GM23338 (cell line): ENCODE results near the gene FAM209B. TPM values are rescaled to one million over a fixed set of nuclear protein-coding genes. Genes with fewer than 3 reads are reported as not detected.

Source experiments
- ATAC-seq: fragments of 200-7000 bp; cut with Tn5 transposase; 3 replicates; pipeline ENCODE4 v1.9.1; 2020
- DNase-seq: peaks from one replicate; pipeline ENCODE4 v3.0.0-alpha.2; 2015; ENCODE audit warnings: low spot score
- H2AFZ ChIP-seq: fragments of 200-600 bp; sonication (generic); 2 replicates; pipeline ENCODE4 v1.8.0; 2016; ENCODE audit warnings: antibody characterized with exemption, mild to moderate bottlenecking, moderate library complexity
- H3F3A ChIP-seq: fragments of 200-600 bp; sonication (generic); replicated peaks from 2 replicates; pipeline ENCODE4 v1.8.0; 2017; ENCODE audit warnings: antibody characterized with exemption, mixed run types, low read depth
- H3K27ac ChIP-seq: fragments of 200-600 bp; sonication (generic); 2 replicates; pipeline ENCODE4 v1.6.1; 2016; ENCODE audit warnings: low read depth
- H3K27me3 ChIP-seq: fragments of 200-600 bp; sonication (generic); 2 replicates; pipeline ENCODE4 v1.8.0; 2016; ENCODE audit warnings: mild to moderate bottlenecking, mixed run types, moderate library complexity; ENCODE audit not compliant: insufficient read depth
- H3K36me3 ChIP-seq: fragments of 200-600 bp; sonication (generic); 2 replicates; pipeline ENCODE4 v1.8.0; 2016; ENCODE audit warnings: mild to moderate bottlenecking; ENCODE audit not compliant: insufficient read depth
- H3K4me1 ChIP-seq: fragments of 200-600 bp; sonication (generic); 2 replicates; pipeline ENCODE4 v1.8.0; 2016; ENCODE audit warnings: mild to moderate bottlenecking, moderate library complexity; ENCODE audit not compliant: insufficient read depth
- H3K4me2 ChIP-seq: fragments of 200-600 bp; sonication (generic); 2 replicates; pipeline ENCODE4 v1.7.1; 2017; ENCODE audit warnings: mixed run types
- H3K4me3 ChIP-seq: fragments of 200-600 bp; sonication (generic); 2 replicates; pipeline ENCODE4 v1.6.1; 2016; ENCODE audit warnings: mixed run types
- H3K79me2 ChIP-seq: fragments of 200-600 bp; sonication (generic); replicated peaks from 2 replicates; pipeline ENCODE4 v1.8.0; 2017; ENCODE audit warnings: mild to moderate bottlenecking; ENCODE audit not compliant: insufficient read depth
- H3K9me2 ChIP-seq: fragments of 200-600 bp; sonication (generic); 2 replicates; pipeline ENCODE4 v1.8.0; 2017; ENCODE audit not compliant: insufficient read depth
- H4K20me1 ChIP-seq: fragments of 200-600 bp; sonication (generic); replicated peaks from 2 replicates; pipeline ENCODE4 v1.8.0; 2017; ENCODE audit warnings: mild to moderate bottlenecking; ENCODE audit not compliant: insufficient read depth
- H3K27ac Mint-ChIP-seq: 2 replicates; pipeline ENCODE4 v1.8.0; 2020; ENCODE audit warnings: inconsistent platforms, mild to moderate bottlenecking, moderate library complexity, mixed read lengths
- H3K27me3 Mint-ChIP-seq: 3 replicates; pipeline ENCODE4 v1.8.0; 2022; ENCODE audit warnings: low read depth, mild to moderate bottlenecking, moderate library complexity, mixed read lengths, inconsistent platforms; ENCODE audit not compliant: insufficient read depth, poor library complexity
- H3K36me3 Mint-ChIP-seq: 3 replicates; pipeline ENCODE4 v1.8.0; 2021; ENCODE audit warnings: low read depth, mild to moderate bottlenecking, inconsistent platforms, moderate library complexity, mixed read lengths
- H3K4me1 Mint-ChIP-seq: 3 replicates; pipeline ENCODE4 v1.8.0; 2020; ENCODE audit warnings: mild to moderate bottlenecking, inconsistent platforms, mixed read lengths
- H3K4me3 Mint-ChIP-seq: 3 replicates; pipeline ENCODE4 v1.8.0; 2021; ENCODE audit warnings: moderate library complexity, mild to moderate bottlenecking, inconsistent platforms, mixed read lengths
- H3K9me3 Mint-ChIP-seq: 3 replicates; pipeline ENCODE4 v1.8.0; 2020; ENCODE audit warnings: moderate library complexity, mild to moderate bottlenecking, inconsistent platforms, mixed read lengths
- CREB1 ChIP-seq: fragments of 250-450 bp; sonication (Bioruptor Pico); IDR thresholded peaks from 2 replicates; pipeline ENCODE4 v1.5.0; 2020; ENCODE audit warnings: low read depth, mild to moderate bottlenecking, moderate library complexity
- ETS1 ChIP-seq: IDR thresholded peaks from 2 replicates; pipeline ENCODE4 v1.6.1; 2016; ENCODE audit warnings: antibody characterized with exemption
- EZH2 ChIP-seq: fragments of 200-600 bp; sonication (generic); IDR thresholded peaks from one replicate; pipeline ENCODE4 v1.8.0; 2017; ENCODE audit warnings: antibody characterized with exemption, mild to moderate bottlenecking, low read depth; ENCODE audit not compliant: unreplicated experiment
- EZH2phosphoT487 ChIP-seq: fragments of 200-600 bp; sonication (generic); IDR thresholded peaks from one replicate; pipeline ENCODE4 v1.8.1; 2018; ENCODE audit warnings: antibody characterized with exemption; ENCODE audit not compliant: unreplicated experiment
- POLR2AphosphoS5 ChIP-seq: IDR thresholded peaks from 2 replicates; pipeline ENCODE4 v1.6.1; 2016; ENCODE audit warnings: antibody characterized with exemption, low read depth
- ZNF114 ChIP-seq: fragments of 250-450 bp; sonication (Bioruptor Pico); IDR thresholded peaks from 2 replicates; pipeline ENCODE4 v1.5.0; 2020; ENCODE audit warnings: mild to moderate bottlenecking, moderate library complexity
- ZNF331 ChIP-seq: fragments of 250-450 bp; sonication (Bioruptor Pico); IDR thresholded peaks from 2 replicates; pipeline ENCODE4 v1.5.0; 2020; ENCODE audit warnings: low read depth, mild to moderate bottlenecking, moderate library complexity
- ZNF462 ChIP-seq: fragments of 250-450 bp; sonication (Bioruptor Pico); IDR thresholded peaks from 2 replicates; pipeline ENCODE4 v1.5.0; 2020; ENCODE audit warnings: mild to moderate bottlenecking, moderate library complexity
- polyA plus RNA-seq: library from polyadenylated mRNA; unstranded; fragments of >200 nt; fragmentation: Nextera tagmentation; extraction: Ambion mirVana; gene quantifications from 2 replicates; pipeline ENCODE4 v1.2.1, GENCODE V29; 2016
- total RNA-seq: library from RNA; depleted of rRNA; stranded (reverse); fragments of >200 nt; shearing (Covaris generic); gene quantifications from 2 replicates; pipeline ENCODE4 v1.2.3, GENCODE V29; 2014
- TF ChIP-seq, protein P1 (sequence below), 2 experiments: fragments of 200-600 bp in 1 of 2; sonication (generic) in 1 of 2; conservative IDR thresholded peaks; 2 replicates each; pipeline versions ENCODE4 v1.5.1 to v1.6.1; 2016 to 2017; ENCODE audit warnings: antibody characterized with exemption in 2 of 2, low read depth in 2 of 2, mild to moderate bottlenecking in 2 of 2, moderate library complexity in 1 of 2

Gene FAM209B
- total and polyA plus RNA-seq, 2 experiments from 2014 or later = 1.1 TPM; not detected in 1

- Histone ChIP-seq H3F3A (no peaks in the 10 kb centered on the region), H3K27me3 (no peaks in the 10 kb centered on the region), H3K27ac (no peak overlapping the region), H3K4me2 (no peak overlapping the region), H3K79me2 (0 out of 2 replicates have a peak, but pooled peaks cover 6% of the 10 kb centered on the region), H4K20me1 (peaks cover 8% of the 10 kb centered on the region; the same call in 1 of the 2 replicates), H2AFZ (no peak overlapping the region), H3K9me2 (no peaks in the 10 kb centered on the region), H3K4me3 (no peak overlapping the region), H3K36me3 (no peaks in the 10 kb centered on the region), H3K4me1 (no peaks in the 10 kb centered on the region)
- H3K4me1 Mint-ChIP-seq = no peaks in the 10 kb centered on the region
- no peaks in the 10 kb centered on the region for H3K9me3 Mint-ChIP-seq
- no peak overlapping the region for H3K4me3 Mint-ChIP-seq
- H3K27me3 Mint-ChIP-seq = no peaks in the 10 kb centered on the region
- DNase-seq (no peak), ATAC-seq (no peak)
- H3K36me3 Mint-ChIP-seq = no peaks in the 10 kb centered on the region
- H3K27ac Mint-ChIP-seq = no peak overlapping the region
- TF ChIP-seq CREB1 (no peak), ZNF331 (CRISPR knock-in tag) (no peak), ETS1 (no peak), EZH2 (no peak), ZNF114 (CRISPR knock-in tag) (no peak), EZH2phosphoT487 (no peak), ZNF462 (CRISPR knock-in tag) (no peak), POLR2AphosphoS5 (no peak)
- TF ChIP-seq, protein P1, sequence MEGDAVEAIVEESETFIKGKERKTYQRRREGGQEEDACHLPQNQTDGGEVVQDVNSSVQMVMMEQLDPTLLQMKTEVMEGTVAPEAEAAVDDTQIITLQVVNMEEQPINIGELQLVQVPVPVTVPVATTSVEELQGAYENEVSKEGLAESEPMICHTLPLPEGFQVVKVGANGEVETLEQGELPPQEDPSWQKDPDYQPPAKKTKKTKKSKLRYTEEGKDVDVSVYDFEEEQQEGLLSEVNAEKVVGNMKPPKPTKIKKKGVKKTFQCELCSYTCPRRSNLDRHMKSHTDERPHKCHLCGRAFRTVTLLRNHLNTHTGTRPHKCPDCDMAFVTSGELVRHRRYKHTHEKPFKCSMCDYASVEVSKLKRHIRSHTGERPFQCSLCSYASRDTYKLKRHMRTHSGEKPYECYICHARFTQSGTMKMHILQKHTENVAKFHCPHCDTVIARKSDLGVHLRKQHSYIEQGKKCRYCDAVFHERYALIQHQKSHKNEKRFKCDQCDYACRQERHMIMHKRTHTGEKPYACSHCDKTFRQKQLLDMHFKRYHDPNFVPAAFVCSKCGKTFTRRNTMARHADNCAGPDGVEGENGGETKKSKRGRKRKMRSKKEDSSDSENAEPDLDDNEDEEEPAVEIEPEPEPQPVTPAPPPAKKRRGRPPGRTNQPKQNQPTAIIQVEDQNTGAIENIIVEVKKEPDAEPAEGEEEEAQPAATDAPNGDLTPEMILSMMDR (conservative IDR thresholded peaks at IDR 0.05; ENCODE audit: low read depth in 2 of 2) = no peak
Observed at GRCh38 chr20:56506103-56506502, 26.9 kb upstream of the FAM209B start.
